GM23248 (cell line): ENCODE measurements around the gene MYPN. TPM values are rescaled to one million over a fixed set of nuclear protein-coding genes. Genes with fewer than 3 reads are reported as not detected.
"Not testable (repeated sequence)": the region's sequence is repeated elsewhere in the genome, so short reads cannot be mapped to it uniquely, and the experiment has no call there.

Experiments used
- DNase-seq: peaks from one replicate; pipeline ENCODE4 v3.0.0-alpha.2; 2015
- H2AFZ ChIP-seq: fragments of 200-600 bp; sonication (generic); 2 replicates; pipeline ENCODE4 v1.6.1; 2016; ENCODE audit warnings: antibody characterized with exemption
- H3F3A ChIP-seq: fragments of 200-600 bp; sonication (generic); 2 replicates; pipeline ENCODE4 v1.6.1; 2016; ENCODE audit warnings: mild to moderate bottlenecking, antibody characterized with exemption, mixed run types; ENCODE audit not compliant: insufficient read depth
- H3K27ac ChIP-seq: fragments of 200-600 bp; sonication (generic); 2 replicates; pipeline ENCODE4 v1.5.1; 2016; ENCODE audit warnings: mild to moderate bottlenecking
- H3K27me3 ChIP-seq: fragments of 200-600 bp; sonication (generic); replicated peaks from 2 replicates; pipeline ENCODE4 v1.6.1; 2016; ENCODE audit warnings: mild to moderate bottlenecking; ENCODE audit not compliant: insufficient read depth
- H3K36me3 ChIP-seq: fragments of 200-600 bp; sonication (generic); 2 replicates; pipeline ENCODE4 v1.6.1; 2016; ENCODE audit warnings: low read depth, mild to moderate bottlenecking
- H3K4me1 ChIP-seq: fragments of 200-600 bp; sonication (generic); 2 replicates; pipeline ENCODE4 v1.6.1; 2016; ENCODE audit warnings: mild to moderate bottlenecking; ENCODE audit not compliant: insufficient read depth
- H3K4me2 ChIP-seq: fragments of 200-600 bp; sonication (generic); one replicate; pipeline ENCODE4 v1.6.1; 2016; ENCODE audit warnings: mild to moderate bottlenecking; ENCODE audit not compliant: unreplicated experiment
- H3K4me3 ChIP-seq: fragments of 200-600 bp; sonication (generic); 2 replicates; pipeline ENCODE4 v1.5.1; 2016; ENCODE audit warnings: mild to moderate bottlenecking
- H3K79me2 ChIP-seq: fragments of 200-600 bp; sonication (generic); 2 replicates; pipeline ENCODE4 v1.6.1; 2016; ENCODE audit warnings: mild to moderate bottlenecking; ENCODE audit not compliant: insufficient read depth
- H3K9ac ChIP-seq: fragments of 200-600 bp; sonication (generic); 2 replicates; pipeline ENCODE4 v1.6.1; 2016; ENCODE audit warnings: mild to moderate bottlenecking
- H3K9me2 ChIP-seq: fragments of 200-600 bp; sonication (generic); 2 replicates; pipeline ENCODE4 v1.6.1; 2016; ENCODE audit warnings: mixed run types, mild to moderate bottlenecking, moderate library complexity; ENCODE audit not compliant: insufficient read depth
- H3K9me3 ChIP-seq: fragments of 200-600 bp; sonication (generic); one replicate; pipeline ENCODE4 v1.6.1; 2017; ENCODE audit warnings: low read depth
- H4K20me1 ChIP-seq: fragments of 200-600 bp; sonication (generic); 2 replicates; pipeline ENCODE4 v1.6.0; 2016; ENCODE audit not compliant: insufficient read depth
- EZH2 ChIP-seq: fragments of 200-600 bp; sonication (generic); IDR thresholded peaks from 2 replicates; pipeline ENCODE4 v1.6.1; 2018; ENCODE audit warnings: antibody characterized with exemption, mild to moderate bottlenecking; ENCODE audit not compliant: insufficient read depth, poor library complexity, severe bottlenecking
- EZH2phosphoT487 ChIP-seq: fragments of 200-600 bp; sonication (generic); IDR thresholded peaks from 2 replicates; pipeline ENCODE4 v1.6.1; 2018; ENCODE audit warnings: antibody characterized with exemption, moderate library complexity, mild to moderate bottlenecking, low read depth; ENCODE audit not compliant: insufficient read depth
- WGBS, 2 experiments: methylation state at CpG; one replicate each; pipeline ENCODE4 v1.1.6; 2015 to 2017; ENCODE audit warnings: low lambda C conversion rate in 2 of 2, low coverage in 1 of 2; ENCODE audit errors: missing lambda C conversion rate in 2 of 2; 5-methylcytosine and 5-hydroxymethylcytosine counted together
- in situ Hi-C: fragments of 300-500 bp; cut with MboI; formaldehyde crosslinking; loops from 2 replicates; pipeline ENCODE4 v1.15.0; 2020
- polyA plus RNA-seq: library from polyadenylated mRNA; unstranded; fragments of >200 nt; fragmentation: Nextera tagmentation; extraction: Ambion mirVana; gene quantifications from 2 replicates; pipeline ENCODE4 v1.2.1, GENCODE V29; 2016
- total RNA-seq: library from RNA; depleted of rRNA; stranded (reverse); fragments of >200 nt; shearing (Covaris generic); gene quantifications from 2 replicates; pipeline ENCODE4 v1.2.3, GENCODE V29; 2014

The MYPN gene
- total and polyA plus RNA-seq, 2 experiments from 2014 or later = 9.2 to 14.5 TPM

- no peaks in the 10 kb centered on the region for H3K9me2 ChIP-seq
- H3K9ac ChIP-seq = no peak overlapping the region
- no peaks in the 10 kb centered on the region for H3K27me3 ChIP-seq
- H3K36me3 ChIP-seq = 0 out of 2 replicates have a peak, but pooled peaks cover 4% of the 10 kb centered on the region
- H3K4me3 ChIP-seq = no peak overlapping the region
- in situ Hi-C loops = no loop called here
- H2AFZ ChIP-seq = no peak overlapping the region
- no peak for DNase-seq
- H4K20me1 ChIP-seq = no peaks in the 10 kb centered on the region
- H3K4me1 ChIP-seq = no peaks in the 10 kb centered on the region
- TF ChIP-seq EZH2phosphoT487 (no peak), EZH2 (no peak)
- WGBS, 2 experiments = 34 to 46% methylated on average over 1 to 2 of the region's 2 CpGs
- no peak overlapping the region for H3K4me2 ChIP-seq
- no peaks in the 10 kb centered on the region for H3F3A ChIP-seq
- no peaks in the 10 kb centered on the region for H3K79me2 ChIP-seq
- no peaks in the 10 kb centered on the region for H3K9me3 ChIP-seq
- H3K27ac ChIP-seq = no peak overlapping the region
These were observed 75.8 kb downstream of the MYPN start for GRCh38 chr10:68185085-68185484.

GRCh38 chr10:68188835-68189234 is 79.5 kb downstream of the MYPN start:
- H3K4me3 ChIP-seq = no peak overlapping the region
- H3K36me3 ChIP-seq = peaks cover 8% of the 10 kb centered on the region; the same call in 1 of the 2 replicates
- no peak overlapping the region for H3K9ac ChIP-seq
- H3K27ac ChIP-seq = no peak overlapping the region
- TF ChIP-seq EZH2 = no peak
- TF ChIP-seq EZH2phosphoT487 = no peak
- H3K4me2 ChIP-seq = no peak overlapping the region
- H3K9me3 ChIP-seq = no peaks in the 10 kb centered on the region
- peaks cover 11% of the 10 kb centered on the region for H3F3A ChIP-seq
- WGBS, 2 experiments = 83 to 85% methylated on average over 6 of the region's 6 CpGs
- no peaks in the 10 kb centered on the region for H3K9me2 ChIP-seq
- H4K20me1 ChIP-seq = no peaks in the 10 kb centered on the region
- H3K27me3 ChIP-seq = no peaks in the 10 kb centered on the region
- in situ Hi-C loops = no loop called here
- no peak for DNase-seq
- H2AFZ ChIP-seq = no peak overlapping the region
- peaks cover 8% of the 10 kb centered on the region for H3K4me1 ChIP-seq
- H3K79me2 ChIP-seq = peaks cover 23% of the 10 kb centered on the region

- no peak overlapping the region for H3K4me3 ChIP-seq
- H3K9ac ChIP-seq = no peak overlapping the region
- TF ChIP-seq EZH2phosphoT487 (no peak), EZH2 (no peak)
- H3K27ac ChIP-seq = no peak overlapping the region
- 78 to 80% methylated on average over 3 of the region's 3 CpGs for WGBS, 2 experiments
- H3F3A ChIP-seq = peaks cover 11% of the 10 kb centered on the region
- peaks cover 23% of the 10 kb centered on the region for H3K79me2 ChIP-seq
- H3K9me3 ChIP-seq = no peaks in the 10 kb centered on the region
- no peak overlapping the region for H2AFZ ChIP-seq
- H3K9me2 ChIP-seq = no peaks in the 10 kb centered on the region
- H3K36me3 ChIP-seq = peaks cover 22% of the 10 kb centered on the region
- peaks cover 8% of the 10 kb centered on the region for H3K4me1 ChIP-seq
- no peak overlapping the region for H3K4me2 ChIP-seq
- in situ Hi-C loops = no loop called here
- no peaks in the 10 kb centered on the region for H3K27me3 ChIP-seq
- H4K20me1 ChIP-seq = no peaks in the 10 kb centered on the region
- DNase-seq = peak; percentile 60
These were observed 82.8 kb downstream of the MYPN start for GRCh38 chr10:68192113-68192512.

GRCh38 chr10:68194290-68194689 is 85.0 kb downstream of the MYPN start:
- DNase-seq = no peak

GRCh38 chr10:68195776-68196175 is 86.5 kb downstream of the MYPN start:
- H4K20me1 ChIP-seq, in situ Hi-C loops, H3K9ac ChIP-seq, H3K4me2 ChIP-seq, H3K4me1 ChIP-seq, H2AFZ ChIP-seq, H3K9me2 ChIP-seq, H3K27ac ChIP-seq, DNase-seq, H3K9me3 ChIP-seq, H3K4me3 ChIP-seq, H3K27me3 ChIP-seq: not testable (repeated sequence)
- peaks cover 21% of the 10 kb centered on the region for H3F3A ChIP-seq
- peaks cover 37% of the 10 kb centered on the region for H3K36me3 ChIP-seq
- peaks cover 23% of the 10 kb centered on the region for H3K79me2 ChIP-seq
- WGBS, 2 experiments = 85 to 96% methylated on average over 2 of the region's 2 CpGs

More at GRCh38 chr10:68194290-68194689, 85.0 kb downstream of the MYPN start:
- Histone ChIP-seq H3K9me2 (no peaks in the 10 kb centered on the region), H3K4me2 (no peak overlapping the region), H3K9ac (no peak overlapping the region), H3K4me3 (no peak overlapping the region), H3K36me3 (peaks cover 27% of the 10 kb centered on the region), H4K20me1 (no peaks in the 10 kb centered on the region), H3K79me2 (peaks cover 23% of the 10 kb centered on the region), H2AFZ (no peak overlapping the region), H3K9me3 (no peaks in the 10 kb centered on the region), H3F3A (peaks cover 14% of the 10 kb centered on the region), H3K27ac (no peak overlapping the region), H3K27me3 (no peaks in the 10 kb centered on the region), H3K4me1 (peaks cover 8% of the 10 kb centered on the region)
- 95% methylated on average over 6 of the region's 6 CpGs for WGBS, 2 experiments
- in situ Hi-C loops = no loop called here
- TF ChIP-seq EZH2 (no peak), EZH2phosphoT487 (no peak)
